GM12873 (cell line): ENCODE data around the gene CD47.

Experiments used
- TF ChIP-seq, protein P1 (sequence below): IDR thresholded peaks from 2 replicates; pipeline ENCODE4 v1.5.1; 2012; ENCODE audit warnings: low read depth, mild to moderate bottlenecking, moderate library complexity, low read length, control low read depth; ENCODE audit not compliant: insufficient read depth; ENCODE audit errors: missing control alignments

Gene CD47

DNA sequence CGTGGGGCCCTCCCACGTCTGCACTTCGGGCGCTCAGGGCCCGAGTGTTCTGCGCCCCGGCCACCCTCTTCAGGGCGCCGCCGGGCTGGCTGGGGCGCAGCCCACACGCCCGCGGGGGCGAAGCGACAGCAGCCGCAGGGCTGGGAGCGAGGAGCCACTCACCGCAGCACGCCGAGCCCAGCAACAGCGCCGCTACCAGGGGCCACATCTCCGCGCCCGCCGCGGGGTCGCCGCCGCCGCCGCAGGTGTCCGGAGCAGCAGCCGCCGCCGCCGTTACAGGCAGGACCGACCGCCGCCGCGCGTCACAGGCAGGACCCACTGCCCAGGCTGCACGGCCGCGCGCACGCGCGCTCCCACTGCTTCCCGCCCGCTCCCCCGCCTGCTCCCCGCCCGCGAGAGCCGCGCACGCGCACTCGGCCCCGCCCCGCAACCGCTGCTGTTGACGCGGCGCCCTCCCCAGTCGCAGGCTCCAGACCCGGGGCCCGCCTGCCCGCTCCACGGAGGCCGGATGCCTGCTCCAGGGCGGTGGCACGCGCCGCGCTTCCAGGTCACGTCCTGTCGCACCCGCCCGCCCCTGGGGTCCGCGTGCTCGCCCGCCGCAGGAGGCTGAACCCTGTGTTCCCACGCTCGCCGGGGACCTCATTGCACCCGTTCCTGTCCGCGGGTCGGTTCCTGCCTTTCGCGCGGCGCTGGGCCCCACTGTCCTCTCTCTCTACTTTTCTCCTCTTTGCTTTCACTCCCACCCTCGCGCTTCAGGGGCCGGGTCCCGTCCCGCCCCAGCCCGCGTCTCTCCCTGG, at the start of gene CD47:
TSS of gene CD47 (minus strand) at position 331 of the 797 bp plus-strand sequence. CDS start at position 208, 123 bp downstream.
- TF ChIP-seq, protein P1, sequence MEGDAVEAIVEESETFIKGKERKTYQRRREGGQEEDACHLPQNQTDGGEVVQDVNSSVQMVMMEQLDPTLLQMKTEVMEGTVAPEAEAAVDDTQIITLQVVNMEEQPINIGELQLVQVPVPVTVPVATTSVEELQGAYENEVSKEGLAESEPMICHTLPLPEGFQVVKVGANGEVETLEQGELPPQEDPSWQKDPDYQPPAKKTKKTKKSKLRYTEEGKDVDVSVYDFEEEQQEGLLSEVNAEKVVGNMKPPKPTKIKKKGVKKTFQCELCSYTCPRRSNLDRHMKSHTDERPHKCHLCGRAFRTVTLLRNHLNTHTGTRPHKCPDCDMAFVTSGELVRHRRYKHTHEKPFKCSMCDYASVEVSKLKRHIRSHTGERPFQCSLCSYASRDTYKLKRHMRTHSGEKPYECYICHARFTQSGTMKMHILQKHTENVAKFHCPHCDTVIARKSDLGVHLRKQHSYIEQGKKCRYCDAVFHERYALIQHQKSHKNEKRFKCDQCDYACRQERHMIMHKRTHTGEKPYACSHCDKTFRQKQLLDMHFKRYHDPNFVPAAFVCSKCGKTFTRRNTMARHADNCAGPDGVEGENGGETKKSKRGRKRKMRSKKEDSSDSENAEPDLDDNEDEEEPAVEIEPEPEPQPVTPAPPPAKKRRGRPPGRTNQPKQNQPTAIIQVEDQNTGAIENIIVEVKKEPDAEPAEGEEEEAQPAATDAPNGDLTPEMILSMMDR: peak; percentile 1

DNA sequence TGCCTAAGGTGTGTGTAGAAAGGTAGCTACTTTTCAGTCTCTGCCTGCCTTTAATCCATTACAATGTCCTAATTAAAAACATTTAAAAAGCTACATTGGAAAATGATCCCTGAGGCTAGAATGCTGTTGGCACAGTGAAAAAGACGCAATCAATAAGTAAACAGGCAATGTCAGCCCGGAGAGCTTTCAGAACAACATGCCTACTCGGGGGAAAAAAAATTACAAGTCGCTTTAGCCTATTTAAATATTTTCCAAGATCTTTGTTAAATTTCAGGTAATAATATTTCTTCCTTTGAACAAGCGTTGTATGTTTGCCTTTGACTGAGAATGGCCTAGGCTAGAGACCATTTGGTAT, 46.6 kb upstream of the CD47 start:
- TF ChIP-seq, protein P1: no peak

DNA sequence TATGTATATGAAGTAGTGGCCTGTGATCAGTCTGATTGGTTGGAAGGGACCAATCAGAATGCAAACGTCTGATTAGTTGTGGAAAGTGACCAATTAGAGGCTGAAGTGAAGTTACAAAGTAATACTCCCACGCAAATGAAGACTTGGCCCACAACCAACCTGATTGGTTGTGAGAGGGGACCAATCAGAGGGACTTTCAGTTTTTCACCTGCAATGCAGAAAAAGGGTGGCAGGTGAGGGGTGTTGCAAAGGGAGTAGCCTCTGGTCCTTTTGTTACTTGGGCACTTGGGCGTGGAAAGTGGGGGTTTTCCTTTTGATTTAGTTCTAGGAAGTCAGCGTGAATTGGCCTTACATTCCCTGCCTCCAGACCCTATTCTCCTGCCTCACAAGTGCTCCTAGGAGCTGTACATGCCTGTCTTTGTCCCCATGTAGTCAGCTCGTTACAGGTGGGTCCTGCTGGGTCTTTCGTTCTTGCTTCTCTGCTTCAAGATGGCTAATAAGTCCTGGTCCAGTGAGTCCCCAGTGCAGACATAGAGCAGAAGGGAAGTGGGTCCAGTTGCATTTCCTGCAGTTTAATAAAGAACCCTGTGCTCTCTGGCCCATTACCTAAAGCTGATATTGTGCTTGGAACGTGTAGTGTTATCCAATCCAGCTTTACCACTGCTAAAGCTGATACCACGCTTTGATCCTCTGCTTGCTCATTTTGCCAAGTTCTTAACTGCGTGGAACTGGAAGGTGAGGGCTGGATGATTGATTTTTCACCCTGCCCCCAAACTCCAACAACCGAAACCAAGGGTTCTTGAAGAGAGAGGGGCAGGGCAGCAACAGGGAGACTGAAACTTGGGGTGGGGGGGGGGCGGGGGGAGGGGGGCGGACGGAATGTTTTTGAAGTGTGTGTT, 46.0 kb upstream of the CD47 start:
- TF ChIP-seq, protein P1: no peak

DNA sequence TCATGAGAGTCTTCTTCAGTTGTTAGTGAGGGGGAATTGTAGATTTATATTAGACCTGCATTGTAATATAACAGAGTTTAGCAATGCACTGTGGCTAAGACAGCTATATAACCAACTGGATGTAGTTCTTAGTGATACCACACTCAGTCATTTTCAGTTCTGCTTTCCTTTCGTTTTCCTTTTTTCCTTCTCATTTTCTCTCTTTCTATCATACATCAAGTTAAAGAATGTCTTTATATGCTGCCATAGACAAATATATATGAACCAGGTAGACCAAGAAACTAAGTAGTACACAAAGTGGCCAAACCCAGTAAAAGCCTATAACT, 43.7 kb upstream of the CD47 start:
- TF ChIP-seq, protein P1: no peak

DNA sequence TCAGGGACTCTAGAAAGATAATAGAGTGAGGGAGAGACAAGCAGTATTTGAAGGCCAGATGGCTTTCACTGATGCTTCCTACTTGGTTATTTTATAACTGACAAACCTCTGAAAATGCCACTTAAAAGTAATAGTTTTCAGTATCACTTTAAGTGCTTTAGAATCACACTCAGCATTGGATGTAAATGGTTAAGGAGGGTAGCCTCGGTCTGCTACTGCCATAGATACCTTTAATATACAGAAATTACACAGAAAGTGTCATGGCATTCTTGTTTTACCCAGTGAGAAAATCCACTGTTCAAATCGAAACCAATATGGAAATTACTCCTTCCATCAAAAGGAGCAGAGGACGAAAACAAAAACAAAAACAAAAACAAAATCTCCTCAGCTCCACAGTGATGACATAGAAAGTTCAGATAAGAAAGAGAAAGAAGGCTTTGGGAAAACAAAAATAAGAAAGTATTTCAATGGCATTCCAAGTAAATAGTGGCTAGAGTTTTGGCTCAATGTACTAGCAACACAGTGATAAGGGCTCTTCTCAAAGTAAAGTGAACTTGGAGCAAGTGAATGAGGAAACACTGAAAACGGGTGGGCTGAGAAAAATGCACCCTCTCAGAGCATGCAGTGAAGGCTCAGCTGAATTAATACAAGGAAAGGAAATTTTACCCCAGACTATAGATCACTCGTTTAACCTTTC, 43.2 kb upstream of the CD47 start:
- TF ChIP-seq, protein P1: no peak

DNA sequence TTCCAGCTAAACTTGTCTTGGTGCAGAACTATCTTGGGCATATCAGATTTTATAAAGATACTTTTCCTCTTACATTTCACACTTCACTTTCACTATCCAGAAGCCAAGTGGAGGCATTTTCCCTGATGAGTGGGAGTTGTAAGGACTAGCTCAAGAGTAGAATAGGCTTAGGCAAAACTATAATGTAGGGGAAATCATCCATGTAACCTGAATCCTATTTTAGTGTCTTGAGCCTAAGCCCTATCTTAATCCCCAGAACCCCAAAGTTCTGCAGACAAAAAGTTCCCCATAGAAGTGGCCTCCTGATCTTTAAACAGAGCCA, 42.2 kb upstream of the CD47 start:
- TF ChIP-seq, protein P1: no peak
